ENCODE data around the gene RAP1A.

RAP1A gene

DNA sequence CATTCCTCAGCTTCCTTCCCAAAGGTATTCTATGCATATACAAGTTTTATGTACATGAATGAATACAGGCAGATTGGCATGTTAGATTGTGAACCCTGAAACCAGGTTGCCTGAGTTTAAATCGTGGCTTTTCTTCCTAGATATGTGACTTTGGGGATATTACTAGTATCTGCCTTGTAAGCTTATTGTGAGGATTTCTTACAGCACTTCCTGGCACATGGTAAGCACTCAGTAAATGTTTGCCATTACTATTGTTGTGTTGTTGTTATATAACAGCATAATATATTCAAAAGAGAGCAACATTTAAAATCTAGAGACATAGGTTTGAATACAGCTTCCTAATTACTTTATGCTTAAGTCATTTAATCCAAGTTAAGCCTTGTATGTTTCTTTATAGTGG is 45.1 kb downstream of the RAP1A start:
- no peaks in the 10 kb centered on the region for H3K9me2 ChIP-seq (replicated peaks; ENCODE audit: control insufficient read depth, low read length)
- H3K27me3 ChIP-seq (ENCODE audit: control insufficient read depth, low read length), result no peaks in the 10 kb centered on the region
- H3K27ac ChIP-seq (ENCODE audit: low read depth, low read length), result no peak overlapping the region
- peaks cover 96% of the 10 kb centered on the region for H3K79me2 ChIP-seq (ENCODE audit: control insufficient read depth, low read length)
- TF ChIP-seq EZH2phosphoT487 (IDR thresholded peaks at IDR 0.05; ENCODE audit: borderline replicate concordance, low read length), result no peak
- TF ChIP-seq CTCF (IDR thresholded peaks at IDR 0.05; ENCODE audit: low read depth, low read length, poor library complexity, severe bottlenecking), result no peak
- peaks cover 6% of the 10 kb centered on the region; the same call in 1 of the 2 replicates for H4K20me1 ChIP-seq (ENCODE audit: control insufficient read depth, insufficient read depth, low read depth, low read length)
- H3K4me3 ChIP-seq (ENCODE audit: low read length), result no peak overlapping the region
- no peaks in the 10 kb centered on the region; the same call in 1 of the 2 replicates for H3F3A ChIP-seq (ENCODE audit: control insufficient read depth, insufficient read depth)
- no peaks in the 10 kb centered on the region for H3K9me3 ChIP-seq (ENCODE audit: control insufficient read depth, insufficient read depth, low read length)
- no peak overlapping the region for H3K4me2 ChIP-seq (ENCODE audit: low read length)
- peaks cover 37% of the 10 kb centered on the region for H3K36me3 ChIP-seq (ENCODE audit: control insufficient read depth, low read length)
- peaks cover 24% of the 10 kb centered on the region for H3K4me1 ChIP-seq (ENCODE audit: control insufficient read depth, low read length)

DNA sequence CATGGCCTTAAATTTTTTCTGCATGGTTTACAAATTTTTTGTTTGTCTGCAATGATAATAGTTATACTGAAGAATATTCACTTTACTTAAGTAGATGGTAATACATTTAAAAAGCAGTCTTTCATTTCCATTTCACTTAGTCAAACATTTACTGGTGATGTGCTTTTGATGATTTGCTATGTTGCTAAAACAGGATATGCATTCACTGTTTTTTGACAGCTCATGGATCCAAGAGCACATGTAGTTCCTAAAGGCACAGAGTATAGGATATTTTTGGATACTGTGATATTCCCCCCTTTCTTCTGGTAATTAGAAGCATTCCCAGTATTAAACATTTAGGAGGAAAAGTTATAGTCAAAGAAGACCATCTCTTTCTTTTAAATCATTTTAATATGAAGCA is 45.9 kb downstream of the RAP1A start:
- Histone ChIP-seq H3K4me3 (ENCODE audit: low read length) (no peak overlapping the region), H3F3A (ENCODE audit: control insufficient read depth, insufficient read depth) (no peaks in the 10 kb centered on the region; the same call in 1 of the 2 replicates), H3K9me3 (ENCODE audit: control insufficient read depth, insufficient read depth, low read length) (no peaks in the 10 kb centered on the region), H3K27ac (ENCODE audit: low read depth, low read length) (no peak overlapping the region), H3K27me3 (ENCODE audit: control insufficient read depth, low read length) (no peaks in the 10 kb centered on the region), H3K9me2 (replicated peaks; ENCODE audit: control insufficient read depth, low read length) (no peaks in the 10 kb centered on the region), H4K20me1 (ENCODE audit: control insufficient read depth, insufficient read depth, low read depth, low read length) (peaks cover 6% of the 10 kb centered on the region; the same call in 1 of the 2 replicates), H3K36me3 (ENCODE audit: control insufficient read depth, low read length) (peaks cover 32% of the 10 kb centered on the region), H3K4me2 (ENCODE audit: low read length) (no peak overlapping the region), H3K4me1 (ENCODE audit: control insufficient read depth, low read length) (peaks cover 21% of the 10 kb centered on the region), H3K79me2 (ENCODE audit: control insufficient read depth, low read length) (peaks cover 96% of the 10 kb centered on the region)
- TF ChIP-seq CTCF (IDR thresholded peaks at IDR 0.05; ENCODE audit: low read depth, low read length, poor library complexity, severe bottlenecking) (no peak), EZH2phosphoT487 (IDR thresholded peaks at IDR 0.05; ENCODE audit: borderline replicate concordance, low read length) (no peak)

DNA sequence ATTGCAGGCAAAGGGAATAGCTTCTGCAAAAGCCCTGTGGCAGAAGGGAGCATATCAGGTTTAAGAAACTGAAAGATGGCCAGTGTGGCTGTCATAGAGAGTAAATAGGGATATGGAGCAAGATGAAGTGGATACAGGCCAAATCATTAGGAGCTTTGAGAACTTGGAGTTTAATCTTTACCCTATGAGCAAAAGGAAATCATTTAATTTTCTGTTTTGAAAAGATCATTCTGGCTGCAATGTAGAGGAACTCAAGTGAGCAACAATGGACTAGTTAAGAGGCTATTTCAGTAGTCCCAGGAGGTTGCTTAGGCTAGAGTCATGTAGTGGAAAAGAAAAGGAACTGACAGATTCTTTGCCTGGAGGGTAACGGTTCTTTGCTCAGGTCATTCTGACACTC is 47.2 kb downstream of the RAP1A start:
- Histone ChIP-seq H3K9me3 (ENCODE audit: control insufficient read depth, insufficient read depth, low read length) (no peaks in the 10 kb centered on the region), H3K27ac (ENCODE audit: low read depth, low read length) (no peak overlapping the region), H3F3A (ENCODE audit: control insufficient read depth, insufficient read depth) (no peaks in the 10 kb centered on the region; the same call in 1 of the 2 replicates), H4K20me1 (ENCODE audit: control insufficient read depth, insufficient read depth, low read depth, low read length) (no peaks in the 10 kb centered on the region; the same call in 1 of the 2 replicates), H3K4me1 (ENCODE audit: control insufficient read depth, low read length) (peaks cover 21% of the 10 kb centered on the region), H3K27me3 (ENCODE audit: control insufficient read depth, low read length) (no peaks in the 10 kb centered on the region), H3K36me3 (ENCODE audit: control insufficient read depth, low read length) (peaks cover 28% of the 10 kb centered on the region), H3K9me2 (replicated peaks; ENCODE audit: control insufficient read depth, low read length) (no peaks in the 10 kb centered on the region), H3K4me3 (ENCODE audit: low read length) (no peak overlapping the region), H3K79me2 (ENCODE audit: control insufficient read depth, low read length) (peaks cover 97% of the 10 kb centered on the region), H3K4me2 (ENCODE audit: low read length) (no peak overlapping the region)
- no peak for TF ChIP-seq CTCF (IDR thresholded peaks at IDR 0.05; ENCODE audit: low read depth, low read length, poor library complexity, severe bottlenecking)
- TF ChIP-seq EZH2phosphoT487 (IDR thresholded peaks at IDR 0.05; ENCODE audit: borderline replicate concordance, low read length), result no peak

All from DOHH2 (cell line).